HG03139 (cell line): ENCODE data around the gene PDZK1.
"Not testable (repeated sequence)": the region's sequence is repeated elsewhere in the genome, so short reads cannot be mapped to it uniquely, and the experiment has no call there.

ENCODE experiments used
- ATAC-seq: cut with Tn5 transposase; IDR thresholded peaks from one replicate; pipeline ENCODE4 v1.9.1; 2021; ENCODE audit not compliant: unreplicated experiment

The PDZK1 gene

DNA sequence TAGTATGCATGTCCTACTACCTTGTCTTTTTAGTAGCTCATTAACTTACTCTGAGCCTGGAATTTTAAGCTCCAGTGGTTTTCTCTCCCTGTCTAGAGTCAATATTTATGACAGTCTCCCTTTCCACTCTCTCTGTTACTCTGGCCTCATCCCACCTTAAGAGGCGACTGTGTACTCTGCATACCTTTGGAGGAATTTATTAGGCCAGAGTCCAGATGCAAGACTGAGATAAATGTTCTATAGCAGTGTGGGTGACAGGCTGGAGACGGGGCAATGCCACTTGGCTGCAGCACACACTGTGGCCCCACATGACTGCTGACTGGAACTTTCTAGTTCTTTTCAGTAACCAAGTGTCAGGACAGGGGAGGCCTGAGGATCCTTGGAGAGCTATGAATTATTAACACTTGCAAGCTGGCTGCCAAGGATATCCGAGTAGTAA is 4.1 kb upstream of the PDZK1 start:
- ATAC-seq = no peak

- no peak for ATAC-seq
These were observed 3.3 kb upstream of the PDZK1 start for GRCh38 chr1:145710291-145711027.

DNA sequence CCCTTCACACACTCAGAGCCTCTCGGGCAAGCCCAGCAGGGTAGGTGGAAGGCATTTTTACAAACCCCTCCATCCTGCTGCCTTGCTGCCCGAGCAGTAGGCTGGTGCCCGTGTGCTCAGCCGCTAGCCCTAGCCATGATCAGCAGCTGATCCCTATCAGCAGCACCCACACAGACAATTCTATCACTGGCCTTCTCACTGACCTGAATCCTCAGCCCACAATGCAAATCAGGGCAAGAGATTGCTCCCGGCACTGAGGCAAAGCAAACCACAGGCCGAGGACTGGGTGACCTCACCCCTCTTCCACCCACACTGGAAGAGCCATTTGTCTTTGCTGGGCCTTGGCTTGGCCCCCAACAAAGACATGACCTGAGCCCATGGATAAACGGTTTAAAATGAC is 895 bp upstream of the PDZK1 start:
- no peak for ATAC-seq

DNA sequence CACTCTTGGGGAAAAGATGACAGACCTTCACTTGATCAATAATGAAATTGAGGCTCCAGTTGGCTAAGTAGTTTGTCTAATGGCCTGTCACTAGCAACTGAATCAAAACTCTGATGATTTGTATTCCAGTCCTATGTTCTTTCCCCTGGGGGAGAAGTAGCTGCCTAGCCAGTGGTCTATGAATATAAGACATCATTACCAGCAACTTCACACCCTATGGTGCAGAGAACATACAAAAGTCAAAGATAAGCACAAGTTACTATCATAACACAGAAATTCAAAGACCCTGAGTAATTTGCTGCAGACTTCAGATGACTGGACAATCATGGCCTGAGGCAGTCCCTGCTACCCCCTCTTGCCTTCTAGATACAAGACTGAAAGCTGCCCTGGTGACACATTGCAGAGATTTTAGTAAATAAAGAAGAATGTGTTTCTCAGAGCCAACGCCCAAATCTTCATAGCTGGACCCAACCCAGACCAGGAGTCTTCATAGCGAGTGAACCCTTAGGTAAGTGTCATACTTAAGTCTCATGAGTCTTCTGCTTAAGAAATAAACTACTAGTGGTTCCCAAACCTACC is 993 bp downstream of the PDZK1 start:
- no peak for ATAC-seq

GRCh38 chr1:145705622-145706021 is 1.5 kb downstream of the PDZK1 start:
- ATAC-seq = no peak

DNA sequence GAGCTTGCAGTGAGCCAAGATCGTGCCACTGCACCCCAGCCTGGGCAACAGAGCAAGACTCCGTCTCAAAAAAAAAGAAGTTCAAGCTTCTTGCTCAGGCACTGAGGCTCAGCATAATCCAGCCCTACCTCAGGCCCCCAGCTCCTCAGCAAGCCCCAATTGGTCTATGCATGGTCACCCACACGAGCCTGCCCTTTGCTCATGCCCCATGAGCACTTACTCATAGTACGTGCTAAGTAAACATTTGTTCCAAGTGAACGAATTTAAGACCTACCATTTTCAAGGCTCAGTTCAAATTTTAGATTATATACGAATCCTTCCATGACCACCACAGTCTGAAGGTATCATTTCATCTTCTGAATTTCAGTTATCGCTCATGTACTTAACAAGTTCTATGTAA is 4.3 kb downstream of the PDZK1 start:
- ATAC-seq = no peak

DNA sequence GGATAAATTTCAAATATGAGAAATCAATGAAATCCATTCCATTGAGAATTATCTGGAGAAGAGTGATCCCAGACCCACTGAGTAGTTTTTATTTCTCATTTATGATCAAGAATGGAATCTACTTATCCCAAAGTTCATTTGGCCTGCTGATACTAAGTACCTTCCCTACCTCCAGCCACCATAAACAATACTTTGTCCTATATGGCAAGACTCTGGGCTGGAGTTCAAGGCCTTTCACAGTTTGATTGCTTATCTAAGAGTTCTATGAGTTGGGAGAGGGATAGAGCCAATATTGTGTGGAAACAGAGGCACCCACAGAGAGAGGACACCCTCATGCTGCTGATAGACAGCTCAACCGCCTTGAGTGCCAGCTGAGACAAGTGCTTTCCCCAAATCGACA is 5.1 kb downstream of the PDZK1 start:
- no peak for ATAC-seq

- ATAC-seq = no peak
These were observed 5.8 kb downstream of the PDZK1 start for GRCh38 chr1:145701306-145701862.

- ATAC-seq = no peak
These were observed 10.6 kb downstream of the PDZK1 start for GRCh38 chr1:145696630-145696960.

DNA sequence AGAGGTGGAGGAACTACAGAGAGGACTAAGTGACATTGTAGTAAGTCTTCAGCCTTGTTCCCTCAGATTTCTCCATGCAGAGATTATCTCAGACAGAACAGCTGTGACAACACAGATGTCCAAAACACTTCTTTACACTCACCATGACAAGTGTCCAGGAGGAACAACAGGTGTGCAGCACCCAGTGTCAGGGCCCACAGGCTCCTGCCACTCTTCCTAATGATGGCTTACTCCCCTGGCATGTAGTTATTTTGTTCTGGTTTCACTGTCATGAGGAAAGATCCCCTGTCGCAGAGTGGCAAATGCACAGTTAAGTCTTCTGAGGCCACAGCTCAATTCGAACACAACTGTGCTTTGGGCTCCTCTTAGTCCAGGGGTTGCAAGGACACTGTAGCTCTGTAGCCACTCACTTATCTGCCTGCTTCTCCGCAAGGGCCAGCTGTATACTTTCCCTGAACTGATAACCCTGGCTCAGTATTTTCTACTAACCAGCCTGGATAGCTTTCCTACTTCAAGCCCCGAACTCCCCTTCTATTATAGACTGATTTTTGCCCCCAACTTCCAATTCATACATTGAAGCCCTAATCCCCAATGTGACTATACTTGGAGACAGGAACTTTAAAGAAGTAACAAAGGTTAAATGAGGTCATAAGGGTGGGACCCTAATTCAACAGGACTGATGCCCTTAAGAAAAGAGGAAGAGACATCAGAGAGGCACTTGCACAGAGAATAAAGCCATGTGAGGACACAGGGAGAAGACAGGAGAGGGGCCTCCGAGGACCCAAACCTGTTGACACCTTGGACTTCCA is 11.1 kb downstream of the PDZK1 start:
- no peak for ATAC-seq

- ATAC-seq = no peak
These were observed 14.3 kb downstream of the PDZK1 start for GRCh38 chr1:145692785-145693443.

- ATAC-seq = peak; percentile 73
These were observed 16.3 kb downstream of the PDZK1 start for GRCh38 chr1:145690587-145691558.

- no peak for ATAC-seq
These were observed 17.2 kb downstream of the PDZK1 start for GRCh38 chr1:145689922-145690321.

DNA sequence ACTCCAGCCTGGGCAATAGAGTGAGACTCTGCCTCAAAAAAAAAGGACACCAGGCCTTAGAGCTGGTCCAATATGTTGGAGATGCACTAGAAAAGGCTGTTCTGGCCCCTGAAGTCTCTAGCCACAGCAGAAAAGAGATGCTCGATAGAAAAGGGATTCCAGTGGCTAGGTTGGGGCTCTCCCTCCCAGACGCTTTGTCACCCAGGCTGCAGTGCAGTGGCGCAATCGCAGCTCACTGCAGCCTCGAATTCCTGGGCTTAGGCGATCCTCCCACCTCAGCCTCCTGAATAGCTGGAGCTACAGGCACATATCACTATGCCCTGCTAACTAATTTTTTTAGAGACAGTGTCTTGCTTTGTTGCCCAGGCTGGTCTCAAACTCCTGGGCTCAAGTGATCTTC is 18.2 kb downstream of the PDZK1 start:
- ATAC-seq = no peak

DNA sequence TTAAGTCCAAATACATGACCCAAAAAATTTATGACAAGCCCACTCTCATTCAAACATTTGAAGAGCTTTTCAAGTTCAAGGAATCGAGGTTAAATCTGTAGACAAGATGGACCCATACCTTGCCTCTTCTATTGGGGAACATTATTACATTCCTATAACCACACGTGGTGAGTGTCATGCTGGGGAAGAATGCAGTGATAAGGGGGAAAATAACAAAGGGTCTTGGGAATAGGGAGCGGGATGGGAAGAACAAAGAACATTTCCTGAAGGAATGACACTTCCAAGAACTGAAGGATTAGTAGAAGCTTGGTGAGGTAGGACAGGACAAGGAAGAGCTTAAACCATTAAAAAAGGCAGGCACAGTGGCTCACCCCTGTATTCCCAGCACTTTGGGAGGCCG is 18.8 kb downstream of the PDZK1 start:
- no peak for ATAC-seq

DNA sequence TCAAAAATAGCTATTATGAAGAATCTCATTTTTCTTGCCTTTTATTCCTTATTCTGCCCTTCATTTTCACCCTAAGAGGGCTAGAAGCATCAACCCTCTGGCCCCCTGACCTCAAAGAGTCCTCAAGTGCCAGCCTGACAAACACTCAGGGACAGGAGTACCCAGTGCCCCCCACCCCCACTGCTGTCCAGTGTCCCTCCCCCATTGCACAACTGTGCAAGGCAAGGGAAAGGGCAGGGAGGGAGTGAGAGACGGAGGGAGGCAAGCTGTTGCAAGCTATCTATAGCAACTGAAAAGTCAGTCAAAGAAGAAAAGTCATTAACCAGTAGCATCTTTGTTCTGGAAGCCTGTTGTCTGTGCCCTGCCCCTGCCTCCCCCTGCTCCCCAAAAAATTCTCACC is 21.1 kb downstream of the PDZK1 start:
- not testable (repeated sequence) for ATAC-seq

GRCh38 chr1:145684858-145685257 is 22.3 kb downstream of the PDZK1 start:
- ATAC-seq = not testable (repeated sequence)

- not testable (repeated sequence) for ATAC-seq
These were observed 34.0 kb downstream of the PDZK1 start for GRCh38 chr1:145673217-145673616.

- not testable (repeated sequence) for ATAC-seq
These were observed 36.0 kb downstream of the PDZK1 start for GRCh38 chr1:145670995-145671745.
